Fibroblast of mammary gland (primary cell): ENCODE measurements around the gene FDXR.

Experiments used
- DNase-seq: peaks from one replicate; pipeline ENCODE4 v3.0.0-alpha.2; 2010; ENCODE audit warnings: low read depth
- H3K4me3 ChIP-seq: 2 replicates; pipeline ENCODE4 v1.5.1; 2011; ENCODE audit warnings: low read depth, mild to moderate bottlenecking, low read length, moderate library complexity; ENCODE audit not compliant: control insufficient read depth
- TF ChIP-seq, protein P1 (sequence below): conservative IDR thresholded peaks from 2 replicates; pipeline ENCODE4 v1.5.1; 2011; ENCODE audit warnings: low read depth, low read length, inconsistent platforms; ENCODE audit not compliant: control insufficient read depth, insufficient read depth

FDXR gene

DNA sequence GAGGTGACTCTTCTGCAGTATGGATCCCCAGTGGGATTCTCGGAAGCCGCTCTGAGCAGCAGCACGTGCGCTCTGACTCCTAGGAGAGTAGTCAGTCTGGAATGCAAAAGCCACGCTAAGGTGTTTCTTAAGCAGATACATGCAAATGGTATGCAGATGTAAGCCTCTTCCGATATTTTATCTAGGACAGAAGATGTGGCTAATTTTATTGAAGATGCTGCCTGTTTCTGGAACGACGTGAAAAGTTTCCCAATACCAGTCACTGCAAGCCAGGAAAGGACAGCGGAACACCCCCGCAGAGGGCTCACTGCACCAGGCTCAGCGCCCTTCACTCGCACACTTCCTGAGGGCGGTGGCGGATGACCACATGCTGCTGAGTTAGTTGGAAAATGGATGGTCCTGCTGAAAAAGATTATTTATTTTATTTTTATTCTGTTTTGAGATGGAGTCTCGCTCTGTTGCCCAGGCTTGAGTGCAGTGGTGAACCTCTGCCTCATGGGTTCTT lies 10.5 kb upstream of the FDXR start:
- peak; percentile 47 for DNase-seq
- TF ChIP-seq, protein P1, sequence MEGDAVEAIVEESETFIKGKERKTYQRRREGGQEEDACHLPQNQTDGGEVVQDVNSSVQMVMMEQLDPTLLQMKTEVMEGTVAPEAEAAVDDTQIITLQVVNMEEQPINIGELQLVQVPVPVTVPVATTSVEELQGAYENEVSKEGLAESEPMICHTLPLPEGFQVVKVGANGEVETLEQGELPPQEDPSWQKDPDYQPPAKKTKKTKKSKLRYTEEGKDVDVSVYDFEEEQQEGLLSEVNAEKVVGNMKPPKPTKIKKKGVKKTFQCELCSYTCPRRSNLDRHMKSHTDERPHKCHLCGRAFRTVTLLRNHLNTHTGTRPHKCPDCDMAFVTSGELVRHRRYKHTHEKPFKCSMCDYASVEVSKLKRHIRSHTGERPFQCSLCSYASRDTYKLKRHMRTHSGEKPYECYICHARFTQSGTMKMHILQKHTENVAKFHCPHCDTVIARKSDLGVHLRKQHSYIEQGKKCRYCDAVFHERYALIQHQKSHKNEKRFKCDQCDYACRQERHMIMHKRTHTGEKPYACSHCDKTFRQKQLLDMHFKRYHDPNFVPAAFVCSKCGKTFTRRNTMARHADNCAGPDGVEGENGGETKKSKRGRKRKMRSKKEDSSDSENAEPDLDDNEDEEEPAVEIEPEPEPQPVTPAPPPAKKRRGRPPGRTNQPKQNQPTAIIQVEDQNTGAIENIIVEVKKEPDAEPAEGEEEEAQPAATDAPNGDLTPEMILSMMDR, result no peak
- no peak overlapping the region for H3K4me3 ChIP-seq

GRCh38 chr17:74882517-74883240 lies 9.9 kb upstream of the FDXR start:
- H3K4me3 ChIP-seq, result no peak overlapping the region
- DNase-seq, result no peak
- TF ChIP-seq, protein P1, result no peak

- no peak for DNase-seq
- no peak overlapping the region for H3K4me3 ChIP-seq
- TF ChIP-seq, protein P1, result no peak
These were observed 8.3 kb upstream of the FDXR start for GRCh38 chr17:74881073-74881472.

GRCh38 chr17:74879308-74879707 lies 6.5 kb upstream of the FDXR start:
- no peak overlapping the region for H3K4me3 ChIP-seq
- no peak for DNase-seq
- TF ChIP-seq, protein P1, result no peak

DNA sequence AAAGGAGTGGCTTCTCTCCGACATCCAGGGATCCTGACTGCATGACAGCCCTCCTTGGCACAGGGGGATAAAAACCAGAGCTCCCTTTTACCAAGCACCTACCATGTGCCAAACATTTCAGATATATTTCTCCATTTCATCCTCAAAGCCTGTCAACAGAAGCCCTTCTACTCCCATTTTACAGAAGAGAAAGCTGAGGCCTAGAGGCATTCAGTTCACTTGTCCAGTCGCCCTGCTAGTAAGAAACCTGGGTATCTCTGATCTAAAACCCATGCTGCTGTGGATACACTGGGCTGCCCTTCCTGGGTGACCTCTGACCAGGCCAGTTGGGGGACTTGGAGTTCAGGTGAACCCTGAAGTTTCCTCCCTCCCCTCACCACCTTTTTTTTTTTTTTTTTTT lies 5.9 kb upstream of the FDXR start:
- TF ChIP-seq, protein P1, result no peak
- DNase-seq, result no peak
- H3K4me3 ChIP-seq, result no peak overlapping the region

GRCh38 chr17:74877592-74878548 lies 5.1 kb upstream of the FDXR start:
- DNase-seq, result peak; percentile 45
- no peak overlapping the region for H3K4me3 ChIP-seq
- TF ChIP-seq, protein P1, result no peak
